ENCODE measurements around the gene PREX1. TPM values are rescaled to one million over a fixed set of nuclear protein-coding genes. Genes with fewer than 3 reads are reported as not detected.

Gene PREX1
- polyA plus RNA-seq, 1 experiment, result 1.3 TPM

GRCh38 chr20:48717095-48717672, 110.6 kb downstream of the PREX1 start:
- TF ChIP-seq CTCF (IDR thresholded peaks at IDR 0.05; ENCODE audit: insufficient read depth, low read depth, low read length), result no peak
- no peaks in the 10 kb centered on the region for H3K27me3 ChIP-seq (ENCODE audit: control insufficient read depth, insufficient read depth, low read length)
- no peaks in the 10 kb centered on the region for H3K36me3 ChIP-seq (ENCODE audit: control insufficient read depth, insufficient read depth, low read length)
- DNase-seq (ENCODE audit: low read depth), result no peak
- POLR2A ChIA-PET, result interaction anchor here (0.5 kb wide), 1 partner anchor 168 kb away, joined by 9 read pairs; no protein-coding TSS in a partner anchor
- CTCF ChIA-PET, result interaction anchor here (0.7 to 1.6 kb wide), 2 partner anchors 8 to 18 kb away, joined by 3 to 4 read pairs; no protein-coding TSS in a partner anchor
- H3K4me3 ChIP-seq (ENCODE audit: low read depth, low read length), result no peak overlapping the region

GRCh38 chr20:48716541-48716940, 111.3 kb downstream of the PREX1 start:
- no peak overlapping the region for H3K4me3 ChIP-seq (ENCODE audit: low read depth, low read length)
- POLR2A ChIA-PET, result interaction anchor here (0.5 kb wide), 1 partner anchor 169 kb away, joined by 9 read pairs; no protein-coding TSS in a partner anchor
- no peak for DNase-seq (ENCODE audit: low read depth)
- no peaks in the 10 kb centered on the region for H3K27me3 ChIP-seq (ENCODE audit: control insufficient read depth, insufficient read depth, low read length)
- no peak for TF ChIP-seq CTCF (IDR thresholded peaks at IDR 0.05; ENCODE audit: insufficient read depth, low read depth, low read length)
- H3K36me3 ChIP-seq (ENCODE audit: control insufficient read depth, insufficient read depth, low read length), result no peaks in the 10 kb centered on the region
- CTCF ChIA-PET, result interaction anchor here (0.7 to 1.6 kb wide), 2 partner anchors 8 to 18 kb away, joined by 3 to 4 read pairs; no protein-coding TSS in a partner anchor

- TF ChIP-seq CTCF (IDR thresholded peaks at IDR 0.05; ENCODE audit: insufficient read depth, low read depth, low read length), result no peak
- ChIA-PET CTCF (interaction anchor here (0.7 to 1.6 kb wide), 3 partner anchors 9 to 19 kb away, joined by 3 to 6 read pairs (median 4); no protein-coding TSS in a partner anchor), POLR2A (no interaction called here)
- Histone ChIP-seq H3K36me3 (ENCODE audit: control insufficient read depth, insufficient read depth, low read length) (no peaks in the 10 kb centered on the region), H3K4me3 (ENCODE audit: low read depth, low read length) (no peak overlapping the region), H3K27me3 (ENCODE audit: control insufficient read depth, insufficient read depth, low read length) (no peaks in the 10 kb centered on the region)
- DNase-seq (ENCODE audit: low read depth), result no peak
These were observed 111.7 kb downstream of the PREX1 start for GRCh38 chr20:48716086-48716485.

- no peak for TF ChIP-seq CTCF (IDR thresholded peaks at IDR 0.05; ENCODE audit: insufficient read depth, low read depth, low read length)
- Histone ChIP-seq H3K4me3 (ENCODE audit: low read depth, low read length) (no peak overlapping the region), H3K36me3 (ENCODE audit: control insufficient read depth, insufficient read depth, low read length) (no peaks in the 10 kb centered on the region), H3K27me3 (ENCODE audit: control insufficient read depth, insufficient read depth, low read length) (no peaks in the 10 kb centered on the region)
- no peak for DNase-seq (ENCODE audit: low read depth)
- ChIA-PET CTCF (interaction anchor here (1.5 kb wide), 1 partner anchor 9 kb away, joined by 6 read pairs; no protein-coding TSS in a partner anchor), POLR2A (no interaction called here)
These were observed 113.0 kb downstream of the PREX1 start for GRCh38 chr20:48714764-48715163.

GRCh38 chr20:48711696-48712464, 115.9 kb downstream of the PREX1 start:
- ChIA-PET POLR2A (no interaction called here), CTCF (interaction anchor here (1.3 to 1.6 kb wide), 2 partner anchors 9 to 15 kb away, joined by 3 read pairs; no protein-coding TSS in a partner anchor)
- no peaks in the 10 kb centered on the region for H3K27me3 ChIP-seq (ENCODE audit: control insufficient read depth, insufficient read depth, low read length)
- no peak for DNase-seq (ENCODE audit: low read depth)
- TF ChIP-seq CTCF (IDR thresholded peaks at IDR 0.05; ENCODE audit: insufficient read depth, low read depth, low read length), result no peak
- no peaks in the 10 kb centered on the region for H3K36me3 ChIP-seq (ENCODE audit: control insufficient read depth, insufficient read depth, low read length)
- no peak overlapping the region for H3K4me3 ChIP-seq (ENCODE audit: low read depth, low read length)

All from BJ (cell line).